Endodermal cell (in vitro differentiated cells): ENCODE data around the gene IP6K1. TPM values are rescaled to one million over a fixed set of nuclear protein-coding genes. Genes with fewer than 3 reads are reported as not detected.
"Not testable (repeated sequence)": the region's sequence is repeated elsewhere in the genome, so short reads cannot be mapped to it uniquely, and the experiment has no call there.

ENCODE experiments used
- DNase-seq: peaks from one replicate; pipeline ENCODE4 v3.0.0-alpha.2; 2017
- H3K27ac ChIP-seq: 2 replicates; pipeline ENCODE4 v1.5.1; 2013; ENCODE audit warnings: mild to moderate bottlenecking, low read depth, low read length, moderate library complexity
- H3K27me3 ChIP-seq: 2 replicates; pipeline ENCODE4 v1.6.1; 2013; ENCODE audit warnings: mild to moderate bottlenecking, low read length, moderate library complexity; ENCODE audit not compliant: insufficient read depth, control insufficient read depth, poor library complexity, severe bottlenecking
- H3K36me3 ChIP-seq: 2 replicates; pipeline ENCODE4 v1.7.0; 2013; ENCODE audit warnings: mild to moderate bottlenecking, low read length, moderate library complexity; ENCODE audit not compliant: control insufficient read depth, insufficient read depth
- H3K4me1 ChIP-seq: one replicate; pipeline ENCODE4 v1.7.0; 2013; ENCODE audit warnings: low read length; ENCODE audit not compliant: control insufficient read depth, insufficient read depth
- H3K4me3 ChIP-seq: 2 replicates; pipeline ENCODE4 v1.5.1; 2013; ENCODE audit warnings: mild to moderate bottlenecking, low read length, moderate library complexity
- H3K9ac ChIP-seq: 2 replicates; pipeline ENCODE4 v1.6.1; 2013; ENCODE audit warnings: mild to moderate bottlenecking, low read length, moderate library complexity; ENCODE audit not compliant: poor library complexity, severe bottlenecking; ENCODE audit errors: extremely low read depth
- H3K9me3 ChIP-seq: 2 replicates; pipeline ENCODE4 v1.6.1; 2013; ENCODE audit warnings: mild to moderate bottlenecking, low read length, moderate library complexity; ENCODE audit not compliant: control insufficient read depth
- H3K27ac Mint-ChIP-seq: 2 replicates; pipeline ENCODE4 v1.8.0; 2020; ENCODE audit warnings: mixed read lengths
- H3K27me3 Mint-ChIP-seq: 2 replicates; pipeline ENCODE4 v1.8.0; 2021; ENCODE audit warnings: mild to moderate bottlenecking, mixed read lengths; ENCODE audit not compliant: insufficient read depth
- H3K36me3 Mint-ChIP-seq: 2 replicates; pipeline ENCODE4 v1.8.0; 2020; ENCODE audit warnings: low read depth, mixed read lengths
- H3K4me1 Mint-ChIP-seq: 2 replicates; pipeline ENCODE4 v1.8.0; 2020; ENCODE audit warnings: mixed read lengths
- H3K4me3 Mint-ChIP-seq: 2 replicates; pipeline ENCODE4 v1.8.0; 2020; ENCODE audit warnings: mild to moderate bottlenecking, moderate library complexity, mixed read lengths
- H3K9me3 Mint-ChIP-seq: 2 replicates; pipeline ENCODE4 v1.8.0; 2020; ENCODE audit warnings: mild to moderate bottlenecking, mixed read lengths
- CTCF ChIP-seq: fragments of 200-600 bp; sonication (generic); conservative IDR thresholded peaks from 2 replicates; pipeline ENCODE4 v1.5.0; 2021; ENCODE audit warnings: antibody characterized with exemption, mild to moderate bottlenecking
- WGBS, 2 experiments: methylation state at CpG; one replicate each; pipeline versions ENCODE4 v1.1.5 to v1.1.7; 2013; ENCODE audit warnings: missing lambda C conversion rate in 2 of 2, mixed read lengths in 1 of 2; ENCODE audit not compliant: insufficient coverage in 1 of 2, insufficient read length in 1 of 2; 5-methylcytosine and 5-hydroxymethylcytosine counted together
- total RNA-seq, 2 donors: library from RNA; stranded (reverse); fragmentation: NEBNext Ultra II Directional in 1 of 2; extraction: Animal tissue kit (Norgen Biotek cat#: 25700) in 1 of 2; gene quantifications; 2 replicates in 1 of 2; 3 replicates in 1 of 2; pipeline ENCODE4 v1.2.1, GENCODE V29; 2021

Gene IP6K1
- total RNA-seq, 2 donors from 2014 or later = 45.8 to 49.8 TPM

- Histone ChIP-seq H3K9me3 (no peaks in the 10 kb centered on the region), H3K4me3 (peak within 1 kb of the TSS; percentile 94), H3K9ac (peak within 1 kb of the TSS; percentile 56), H3K36me3 (no peaks in the 10 kb centered on the region), H3K4me1 (no peaks in the 10 kb centered on the region), H3K27me3 (no peaks in the 10 kb centered on the region), H3K27ac (no peak within 1 kb of the TSS)
- peak; percentile 98 for DNase-seq
- peak within 1 kb of the TSS; percentile 97 for H3K27ac Mint-ChIP-seq
- WGBS, 2 experiments = 6 to 7% methylated on average over 19 to 66 of the region's 66 CpGs
- H3K36me3 Mint-ChIP-seq = peaks cover 8% of the 10 kb centered on the region
- no peaks in the 10 kb centered on the region for H3K27me3 Mint-ChIP-seq
- peaks cover 20% of the 10 kb centered on the region for H3K4me1 Mint-ChIP-seq
- H3K4me3 Mint-ChIP-seq = peak within 1 kb of the TSS; percentile 93
- no peaks in the 10 kb centered on the region for H3K9me3 Mint-ChIP-seq
- TF ChIP-seq CTCF = peak; percentile 55
Measured at GRCh38 chr3:49689046-49689907, 97.1 kb downstream of the IP6K1 start, which contains the start of the genes MST1 and RNF123. MST1 (minus strand) TSS chr3:49689474; CDS start chr3:49688691, 783 bp downstream. RNF123 (plus strand) TSS chr3:49689557; CDS start chr3:49691166, 1,609 bp downstream.

- not testable (repeated sequence) for H3K27me3 ChIP-seq, H3K27me3 Mint-ChIP-seq, H3K27ac Mint-ChIP-seq, H3K4me1 ChIP-seq, H3K36me3 ChIP-seq, H3K9me3 ChIP-seq, H3K27ac ChIP-seq, DNase-seq, H3K9ac ChIP-seq, H3K9me3 Mint-ChIP-seq
- WGBS, 2 experiments = 84 to 100% methylated on average over 2 to 7 of the region's 7 CpGs
- peak overlapping the region; percentile 94 for H3K4me3 ChIP-seq
- Mint-ChIP-seq H3K4me3 (peak overlapping the region; percentile 93), H3K4me1 (peaks cover 18% of the 10 kb centered on the region), H3K36me3 (peaks cover 12% of the 10 kb centered on the region)
Measured at GRCh38 chr3:49688338-49689045, 97.8 kb downstream of the IP6K1 start.

GRCh38 chr3:49687424-49687795 lies 98.9 kb downstream of the IP6K1 start:
- not testable (repeated sequence) for H3K9me3 ChIP-seq, H3K27me3 Mint-ChIP-seq, H3K27me3 ChIP-seq, DNase-seq, H3K4me1 ChIP-seq, H3K9ac ChIP-seq, H3K27ac ChIP-seq, H3K9me3 Mint-ChIP-seq
- Mint-ChIP-seq H3K4me1 (peaks cover 18% of the 10 kb centered on the region), H3K36me3 (peaks cover 22% of the 10 kb centered on the region), H3K27ac (peak overlapping the region; percentile 42), H3K4me3 (peak overlapping the region; percentile 65)
- 89 to 92% methylated on average over 3 to 12 of the region's 12 CpGs for WGBS, 2 experiments
- H3K36me3 ChIP-seq = peaks cover 14% of the 10 kb centered on the region
- peak overlapping the region; percentile 69 for H3K4me3 ChIP-seq

GRCh38 chr3:49686769-49687423 lies 99.4 kb downstream of the IP6K1 start:
- not testable (repeated sequence) for H3K27me3 Mint-ChIP-seq, H3K27ac ChIP-seq, H3K27me3 ChIP-seq, H3K9me3 ChIP-seq, H3K9me3 Mint-ChIP-seq, H3K4me1 ChIP-seq
- Histone ChIP-seq H3K4me3 (peak overlapping the region; percentile 69), H3K36me3 (peaks cover 19% of the 10 kb centered on the region), H3K9ac (peak overlapping the region; percentile 11)
- H3K4me1 Mint-ChIP-seq = peaks cover 18% of the 10 kb centered on the region
- peak; percentile 96 for DNase-seq
- peak overlapping the region; percentile 65 for H3K4me3 Mint-ChIP-seq
- WGBS, 2 experiments = 3 to 12% methylated on average over 22 to 44 of the region's 44 CpGs
- H3K27ac Mint-ChIP-seq = peak overlapping the region; percentile 89
- H3K36me3 Mint-ChIP-seq = peaks cover 22% of the 10 kb centered on the region
